Keratinocyte (primary cell): ENCODE results near the gene EBNA1BP2.

ENCODE experiments used
- EZH2 ChIP-seq: IDR thresholded peaks from one replicate; pipeline ENCODE4 v1.6.1; 2012; ENCODE audit warnings: inconsistent platforms, mild to moderate bottlenecking, low read length, moderate library complexity
- TF ChIP-seq, protein P1 (sequence below), 3 experiments: IDR thresholded peaks in 1 of 3; conservative IDR thresholded peaks in 1 of 3; optimal IDR thresholded peaks in 1 of 3; 2 replicates in 2 of 3; 3 replicates in 1 of 3; pipeline versions ENCODE3 to v1.5.1; 2011; ENCODE audit warnings: low read length in 3 of 3, mild to moderate bottlenecking in 3 of 3, moderate library complexity in 2 of 3, control low read depth in 1 of 3, inconsistent platforms in 1 of 3; ENCODE audit not compliant: insufficient read depth in 2 of 3; ENCODE audit errors: extremely low read depth in 1 of 3

DNA sequence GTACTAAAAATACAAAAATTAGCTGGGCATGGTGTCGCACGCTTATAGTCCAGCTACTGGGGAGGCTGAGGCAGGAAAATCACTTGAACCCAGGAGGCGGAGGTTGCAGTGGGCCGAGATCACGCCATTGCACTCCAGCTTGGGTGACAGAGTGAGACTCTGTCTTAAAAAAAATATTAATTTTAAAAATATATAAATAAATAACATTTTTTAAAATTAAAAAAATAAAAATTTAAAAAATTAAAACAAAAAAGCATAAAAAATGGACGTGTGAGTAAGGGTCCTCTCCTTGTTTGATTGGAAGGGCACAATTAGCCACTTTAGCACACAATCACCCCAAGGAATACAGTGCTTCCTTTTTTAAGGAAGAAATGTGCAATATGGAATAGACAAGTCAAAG is 18.6 kb downstream of the EBNA1BP2 start:
- TF ChIP-seq, protein P1, sequence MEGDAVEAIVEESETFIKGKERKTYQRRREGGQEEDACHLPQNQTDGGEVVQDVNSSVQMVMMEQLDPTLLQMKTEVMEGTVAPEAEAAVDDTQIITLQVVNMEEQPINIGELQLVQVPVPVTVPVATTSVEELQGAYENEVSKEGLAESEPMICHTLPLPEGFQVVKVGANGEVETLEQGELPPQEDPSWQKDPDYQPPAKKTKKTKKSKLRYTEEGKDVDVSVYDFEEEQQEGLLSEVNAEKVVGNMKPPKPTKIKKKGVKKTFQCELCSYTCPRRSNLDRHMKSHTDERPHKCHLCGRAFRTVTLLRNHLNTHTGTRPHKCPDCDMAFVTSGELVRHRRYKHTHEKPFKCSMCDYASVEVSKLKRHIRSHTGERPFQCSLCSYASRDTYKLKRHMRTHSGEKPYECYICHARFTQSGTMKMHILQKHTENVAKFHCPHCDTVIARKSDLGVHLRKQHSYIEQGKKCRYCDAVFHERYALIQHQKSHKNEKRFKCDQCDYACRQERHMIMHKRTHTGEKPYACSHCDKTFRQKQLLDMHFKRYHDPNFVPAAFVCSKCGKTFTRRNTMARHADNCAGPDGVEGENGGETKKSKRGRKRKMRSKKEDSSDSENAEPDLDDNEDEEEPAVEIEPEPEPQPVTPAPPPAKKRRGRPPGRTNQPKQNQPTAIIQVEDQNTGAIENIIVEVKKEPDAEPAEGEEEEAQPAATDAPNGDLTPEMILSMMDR (optimal IDR thresholded peaks at IDR 0.05 in 1 of 3, IDR thresholded peaks at IDR 0.05 in 1 of 3, conservative IDR thresholded peaks at IDR 0.05 in 1 of 3; ENCODE audit: extremely low read depth in 1 of 3, insufficient read depth in 2 of 3, low read length in 3 of 3), result no peak
- TF ChIP-seq EZH2, result no peak
